ENCODE data around the gene STMN3.
"Not testable (repeated sequence)": the region's sequence is repeated elsewhere in the genome, so short reads cannot be mapped to it uniquely, and the experiment has no call there.

The STMN3 gene

DNA sequence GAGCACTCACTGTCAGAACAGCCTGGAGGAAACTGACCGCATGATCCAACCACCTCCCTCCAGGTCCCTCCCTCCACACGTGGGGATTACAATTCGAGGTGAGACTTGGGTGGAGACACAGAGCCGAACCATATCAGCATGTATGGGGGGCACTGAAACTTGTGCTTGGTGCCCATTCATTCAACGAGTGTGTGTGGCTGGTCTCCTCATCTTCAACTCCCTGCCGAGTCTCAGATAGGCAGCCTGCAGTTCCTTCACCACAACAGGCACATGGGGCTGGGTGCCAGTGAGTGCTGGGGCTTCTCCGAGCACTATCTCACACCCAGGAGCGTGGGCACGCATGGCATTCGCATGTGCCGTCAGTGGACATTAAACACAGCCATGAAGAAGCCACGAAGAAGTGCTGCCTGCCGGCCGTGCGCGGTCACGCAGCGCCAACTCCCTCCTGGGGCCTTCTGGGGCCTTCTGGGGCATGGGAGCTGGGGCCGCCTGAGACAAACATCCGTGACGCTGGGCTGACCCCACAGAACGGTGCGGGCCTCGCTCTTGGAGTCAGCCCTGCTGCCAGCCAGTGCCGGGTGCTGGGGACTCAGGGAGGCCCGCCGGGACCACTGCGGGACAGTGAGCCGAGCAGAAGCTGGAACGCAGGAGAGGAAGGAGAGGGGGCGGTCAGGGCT, 4.2 kb upstream of the STMN3 start:
- peak; percentile 66 for DNase-seq (ENCODE audit: low spot score)

DNA sequence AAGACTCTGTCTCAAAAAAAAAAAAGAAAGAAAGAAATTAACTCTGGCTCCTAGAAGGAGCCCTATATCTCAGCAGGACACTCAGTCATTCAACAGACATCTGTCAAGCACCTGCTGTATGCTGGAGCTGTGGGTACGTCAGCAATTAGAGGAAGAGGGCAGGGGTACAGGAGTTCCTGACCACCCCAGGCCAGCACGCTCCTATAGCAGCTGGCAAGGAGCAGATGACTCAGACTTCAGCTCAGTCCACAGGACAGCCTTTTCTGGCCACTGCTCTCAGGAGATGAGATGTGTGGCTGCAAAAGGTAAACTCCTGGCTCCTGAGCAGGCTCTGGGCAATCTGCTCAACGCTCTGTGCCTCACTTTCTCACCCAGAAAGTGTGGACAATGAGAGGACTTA, 3.2 kb upstream of the STMN3 start:
- DNase-seq (ENCODE audit: low spot score), result peak; percentile 34

GRCh38 chr20:63655249-63655648, 2.0 kb upstream of the STMN3 start:
- DNase-seq (ENCODE audit: low spot score), result no peak

DNA sequence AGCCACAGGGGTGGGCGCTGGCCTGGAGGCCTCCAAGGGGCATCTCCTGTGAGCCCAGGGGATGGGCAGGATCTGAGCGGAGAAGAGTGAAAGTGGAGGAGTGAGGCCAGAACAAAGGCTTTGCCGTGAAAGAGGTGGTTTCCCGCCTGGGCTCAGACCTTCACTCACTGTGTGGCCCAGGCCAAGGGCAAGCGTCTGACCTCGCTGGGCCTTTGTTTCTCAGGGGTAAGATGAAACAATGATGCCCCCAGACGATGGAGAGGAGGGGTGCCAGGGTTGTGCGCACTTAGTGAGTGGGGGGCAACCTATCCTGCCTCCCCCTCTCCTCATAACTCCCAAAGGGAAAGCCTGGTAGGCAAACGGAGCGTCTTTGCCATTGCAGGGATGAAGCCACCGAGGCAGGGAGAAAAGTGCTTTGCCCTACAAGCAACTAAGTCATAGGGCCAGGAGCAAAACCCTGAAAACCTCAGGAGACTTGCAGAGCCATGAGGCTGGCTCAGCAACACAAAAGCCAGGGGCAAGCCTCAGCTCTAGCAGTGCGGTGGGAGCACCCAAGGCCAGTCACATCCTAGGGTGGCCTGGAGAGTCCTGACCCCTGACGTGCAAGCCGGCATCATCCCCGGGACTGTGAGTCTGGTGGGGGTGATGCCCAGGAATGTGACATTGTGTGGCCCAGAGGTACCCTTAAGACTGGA, 897 bp upstream of the STMN3 start:
- DNase-seq (ENCODE audit: low spot score), result no peak

- DNase-seq (ENCODE audit: low spot score), result no peak
Measured at GRCh38 chr20:63652192-63652980, 838 bp downstream of the STMN3 start.

GRCh38 chr20:63651942-63652191, 1.4 kb downstream of the STMN3 start:
- no peak for DNase-seq (ENCODE audit: low spot score)

DNA sequence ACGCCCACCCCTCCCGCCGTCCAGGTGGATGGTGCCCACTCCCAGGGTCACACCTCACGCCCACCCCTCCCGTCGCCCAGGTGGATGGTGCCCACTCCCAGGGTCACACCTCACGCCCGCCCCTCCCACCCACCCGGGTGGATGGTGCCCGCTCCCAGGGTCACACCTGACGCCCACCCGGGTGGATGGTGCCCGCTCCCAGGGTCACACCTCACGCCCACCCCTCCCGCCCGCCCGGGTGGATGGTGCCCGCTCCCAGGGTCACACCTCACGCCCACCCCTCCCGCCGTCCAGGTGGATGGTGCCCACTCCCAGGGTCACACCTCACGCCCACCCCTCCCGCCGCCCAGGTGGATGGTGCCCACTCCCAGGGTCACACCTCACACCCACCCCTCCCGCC, 2.7 kb downstream of the STMN3 start:
- not testable (repeated sequence) for DNase-seq (ENCODE audit: low spot score)

GRCh38 chr20:63648895-63649589, 4.2 kb downstream of the STMN3 start:
- no peak for DNase-seq (ENCODE audit: low spot score)

GRCh38 chr20:63648190-63648589, 5.0 kb downstream of the STMN3 start:
- DNase-seq (ENCODE audit: low spot score), result no peak

DNA sequence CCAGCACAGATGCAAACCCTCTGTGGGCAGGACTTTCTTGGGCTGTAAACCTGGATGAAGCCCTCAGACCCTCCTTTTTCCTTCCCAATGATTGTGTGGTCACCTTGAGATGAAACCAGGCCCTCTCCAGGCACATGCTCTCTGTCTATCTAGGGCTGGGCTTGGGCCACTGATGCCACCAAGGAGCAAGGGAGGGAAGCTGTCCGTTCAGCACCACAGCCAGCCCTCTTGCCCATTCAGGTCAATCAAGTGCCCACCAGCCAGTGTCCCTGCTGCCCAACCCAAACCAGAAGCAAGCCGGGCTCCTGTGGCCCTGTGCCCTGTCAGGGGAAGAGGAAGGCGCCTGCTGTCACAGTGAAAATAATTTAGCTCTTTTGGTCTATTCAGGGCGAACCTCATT, 8.0 kb downstream of the STMN3 start:
- no peak for DNase-seq (ENCODE audit: low spot score)

DNA sequence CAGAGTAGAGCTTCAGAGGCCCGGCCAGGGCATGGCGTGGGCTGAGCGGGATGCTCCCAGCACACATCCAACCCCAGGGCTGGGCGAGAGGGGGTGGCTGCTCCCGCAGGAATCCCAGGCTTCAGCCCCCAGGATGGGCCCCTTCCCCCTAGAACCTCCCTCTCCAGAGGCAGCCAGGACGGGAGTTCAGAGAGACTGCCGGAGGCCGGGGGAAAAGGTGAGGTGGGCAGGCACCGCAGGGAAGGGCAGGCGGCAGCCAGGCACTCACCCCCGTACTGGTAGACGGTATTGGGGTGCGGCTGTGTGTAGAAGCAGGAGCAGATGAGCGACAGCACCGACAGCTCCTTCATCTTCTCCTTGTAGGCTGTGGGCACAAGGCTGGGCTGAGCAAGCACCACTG, 9.3 kb downstream of the STMN3 start:
- no peak for DNase-seq (ENCODE audit: low spot score)

DNA sequence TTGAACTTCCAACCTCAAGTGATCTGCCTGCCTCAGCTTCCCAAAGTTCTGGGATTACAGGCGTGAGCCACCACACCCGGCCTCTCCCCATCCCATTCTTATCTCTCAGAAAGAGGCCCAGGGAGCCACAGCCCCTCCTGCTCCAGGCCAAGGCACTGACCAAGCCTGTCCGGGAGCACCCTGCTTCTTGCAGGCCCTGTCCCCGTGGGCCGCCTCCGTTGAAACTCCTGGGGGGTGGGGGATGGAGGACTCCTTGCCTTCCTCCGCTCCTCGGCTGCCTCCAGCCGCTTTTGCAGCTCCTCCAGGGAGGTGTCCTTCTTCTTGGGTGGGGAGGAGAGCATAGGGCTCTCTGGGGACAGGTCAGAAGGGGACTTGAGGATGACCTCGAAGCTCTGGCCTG, 9.7 kb downstream of the STMN3 start:
- no peak for DNase-seq (ENCODE audit: low spot score)

DNA sequence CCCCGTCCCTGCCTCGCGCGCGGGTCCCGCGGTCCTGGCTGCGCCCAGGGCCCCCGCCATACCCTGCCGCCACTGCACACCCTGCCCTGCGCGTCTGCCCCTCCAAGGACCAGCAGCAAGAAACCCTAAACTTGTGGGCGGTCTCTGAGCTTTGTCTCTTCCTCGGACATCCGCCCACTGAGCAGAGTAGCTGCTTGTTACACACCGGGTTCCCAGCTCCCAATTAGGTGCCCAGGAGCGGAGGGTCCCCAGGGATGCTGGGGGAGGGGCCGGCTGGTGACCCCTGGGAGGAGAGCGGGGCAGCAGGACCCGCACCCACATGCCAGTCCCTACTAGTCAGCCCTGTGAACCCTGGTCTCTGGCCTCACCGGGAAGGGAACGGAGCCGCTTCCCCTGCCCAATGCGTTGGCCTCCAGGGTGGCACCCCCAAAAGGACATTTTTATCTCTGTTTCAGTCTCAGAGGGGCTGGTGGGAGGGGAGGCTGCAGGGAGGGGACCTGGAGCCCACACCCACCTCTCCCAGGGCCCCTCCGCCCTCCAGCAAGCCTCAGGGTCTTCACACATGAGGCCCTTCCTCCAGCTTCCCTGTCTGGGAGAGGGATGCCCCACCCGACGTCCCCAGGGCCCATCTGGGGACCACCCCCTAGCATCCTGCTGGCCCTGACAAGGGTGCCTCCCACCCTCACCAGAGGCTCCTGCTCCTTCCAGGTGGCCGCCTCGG, 10.5 kb downstream of the STMN3 start:
- peak; percentile 57 for DNase-seq (ENCODE audit: low spot score)

- peak; percentile 88 for DNase-seq (ENCODE audit: low spot score)
Measured at GRCh38 chr20:63641792-63642523, 11.3 kb downstream of the STMN3 start.

- peak; percentile 80 for DNase-seq (ENCODE audit: low spot score)
Measured at GRCh38 chr20:63641146-63641791, 12.0 kb downstream of the STMN3 start.

DNA sequence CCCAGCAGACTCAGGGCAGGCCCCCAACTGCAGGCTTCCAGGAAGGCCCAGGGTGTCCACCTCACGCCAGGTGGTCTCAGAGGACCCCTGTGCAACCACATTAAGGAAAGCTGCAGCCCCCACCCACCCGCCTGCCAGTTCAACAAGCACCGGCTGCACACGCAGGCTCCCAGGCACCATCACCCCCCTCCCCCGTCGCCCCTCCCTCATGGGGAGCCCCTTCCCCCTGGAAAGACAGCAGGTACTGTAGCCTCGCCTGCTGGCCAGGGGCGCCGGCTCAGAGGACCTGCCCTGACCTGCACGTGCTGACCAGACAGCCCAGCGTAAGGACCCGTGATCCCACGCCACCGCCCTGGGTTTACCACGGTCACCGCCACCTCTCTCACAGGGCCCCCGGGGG, 12.5 kb downstream of the STMN3 start:
- DNase-seq (ENCODE audit: low spot score), result not testable (repeated sequence)

DNA sequence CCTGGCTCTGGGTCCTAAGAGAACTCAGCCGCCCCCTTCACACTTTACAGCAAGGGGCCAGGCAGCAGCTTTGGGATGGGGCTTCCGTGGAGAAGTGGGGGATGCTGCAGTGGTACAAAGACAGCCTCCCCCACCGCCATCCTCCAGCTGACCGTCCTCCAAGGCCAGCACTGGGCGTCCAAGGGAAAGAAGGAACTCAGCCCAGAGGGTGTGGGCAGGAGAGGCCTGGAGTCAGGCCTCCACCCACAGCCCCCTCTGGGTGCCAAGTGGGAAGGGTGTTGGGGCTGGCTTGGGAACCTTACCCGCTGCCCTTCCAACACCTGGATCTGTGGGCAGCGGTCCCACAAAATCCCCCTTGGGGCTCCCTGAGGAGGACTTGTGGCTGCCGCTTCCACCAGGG, 13.1 kb downstream of the STMN3 start:
- DNase-seq (ENCODE audit: low spot score), result no peak

DNA sequence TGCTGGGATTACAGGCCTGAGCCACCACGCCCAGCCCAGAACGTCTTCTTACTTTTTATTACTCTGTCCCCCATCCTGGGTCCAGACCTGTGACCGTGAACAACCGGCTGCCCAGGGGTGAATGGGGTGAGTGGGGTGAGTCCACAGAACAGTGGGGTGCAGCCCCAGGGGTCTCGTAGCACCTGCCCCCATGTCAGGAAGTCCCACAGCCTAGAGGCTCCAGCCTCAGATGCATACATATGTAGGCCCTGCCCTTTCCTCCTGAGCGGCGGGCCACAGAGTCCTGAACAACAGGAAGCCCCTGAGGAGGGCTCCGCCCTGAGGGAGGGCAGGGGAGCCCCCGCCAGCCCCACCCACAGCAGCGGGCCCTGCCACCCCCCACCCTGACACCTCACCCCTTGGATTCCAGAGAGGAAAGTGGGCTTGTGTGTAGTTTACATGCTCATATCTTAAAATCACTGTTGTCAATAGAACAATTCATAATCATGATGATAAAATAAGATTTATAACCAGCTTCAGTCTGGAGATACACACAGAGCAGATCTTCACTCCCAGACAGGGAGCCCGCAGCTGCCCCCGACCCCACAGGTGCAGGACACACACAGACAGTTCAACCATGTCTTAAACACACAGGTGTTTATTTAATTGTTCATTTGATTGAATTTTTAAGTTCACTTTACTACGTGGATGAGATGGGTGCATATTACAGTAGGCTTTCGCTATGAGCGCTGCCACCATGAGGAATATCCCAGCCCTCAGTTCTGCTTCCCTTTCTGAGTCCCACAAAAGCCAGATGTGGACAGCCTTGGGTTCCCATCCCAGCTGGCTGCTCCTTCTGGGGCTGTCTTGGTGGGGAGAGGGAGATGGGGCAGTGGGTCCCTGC, 13.9 kb downstream of the STMN3 start:
- DNase-seq (ENCODE audit: low spot score), result no peak

DNA sequence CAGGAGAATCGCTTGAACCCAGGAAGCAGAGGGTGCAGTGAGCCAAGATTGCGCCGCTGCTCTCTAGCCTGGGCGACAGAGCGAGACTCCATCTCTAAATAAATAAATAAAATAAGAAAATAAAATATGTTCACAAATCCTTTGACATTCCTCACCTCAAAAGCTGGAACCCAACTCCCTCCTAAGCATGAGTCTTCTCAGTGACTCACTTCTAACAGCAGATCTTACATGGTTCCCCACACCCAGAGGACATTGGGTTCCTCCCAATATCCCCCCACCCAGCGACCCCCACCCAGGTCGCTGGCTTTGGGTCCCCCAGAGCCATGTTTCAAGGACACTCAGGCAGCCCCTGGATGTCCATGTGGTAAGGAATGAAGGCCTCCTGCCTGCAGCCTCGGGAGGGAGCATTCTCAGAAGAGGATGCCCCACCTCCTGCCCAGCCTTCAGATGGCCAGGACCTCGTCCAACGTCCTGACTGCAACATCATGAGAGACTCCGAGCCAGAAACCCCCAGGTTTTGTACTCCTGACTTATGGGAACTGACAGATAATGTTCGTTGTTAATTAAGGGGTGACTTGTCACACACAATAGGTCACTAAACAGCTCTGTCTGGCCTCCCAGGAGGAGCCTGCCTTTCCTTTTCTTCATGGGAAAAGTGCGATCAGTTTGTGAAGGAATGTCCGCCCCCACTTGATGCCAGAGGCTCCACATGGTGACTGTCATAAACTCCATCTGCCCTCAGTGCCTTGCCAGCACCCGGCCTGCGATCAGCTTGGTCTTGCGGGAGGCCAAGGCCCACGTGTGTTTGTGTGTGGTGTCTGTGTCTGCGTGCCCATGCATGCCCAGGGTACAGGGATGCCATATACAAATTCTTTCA, 16.2 kb downstream of the STMN3 start:
- DNase-seq (ENCODE audit: low spot score), result no peak
